Erythroblast (primary cell): ENCODE measurements around the gene RAB40C.

Experiments
- GATA1 ChIP-seq: IDR thresholded peaks from 2 replicates; pipeline ENCODE4 v1.6.1; 2011; ENCODE audit warnings: low read depth, mild to moderate bottlenecking, control low read depth, low read length, moderate library complexity
- POLR2A ChIP-seq: IDR thresholded peaks from 2 replicates; pipeline ENCODE4 v1.6.1; 2011; ENCODE audit warnings: mild to moderate bottlenecking, low read length

DNA sequence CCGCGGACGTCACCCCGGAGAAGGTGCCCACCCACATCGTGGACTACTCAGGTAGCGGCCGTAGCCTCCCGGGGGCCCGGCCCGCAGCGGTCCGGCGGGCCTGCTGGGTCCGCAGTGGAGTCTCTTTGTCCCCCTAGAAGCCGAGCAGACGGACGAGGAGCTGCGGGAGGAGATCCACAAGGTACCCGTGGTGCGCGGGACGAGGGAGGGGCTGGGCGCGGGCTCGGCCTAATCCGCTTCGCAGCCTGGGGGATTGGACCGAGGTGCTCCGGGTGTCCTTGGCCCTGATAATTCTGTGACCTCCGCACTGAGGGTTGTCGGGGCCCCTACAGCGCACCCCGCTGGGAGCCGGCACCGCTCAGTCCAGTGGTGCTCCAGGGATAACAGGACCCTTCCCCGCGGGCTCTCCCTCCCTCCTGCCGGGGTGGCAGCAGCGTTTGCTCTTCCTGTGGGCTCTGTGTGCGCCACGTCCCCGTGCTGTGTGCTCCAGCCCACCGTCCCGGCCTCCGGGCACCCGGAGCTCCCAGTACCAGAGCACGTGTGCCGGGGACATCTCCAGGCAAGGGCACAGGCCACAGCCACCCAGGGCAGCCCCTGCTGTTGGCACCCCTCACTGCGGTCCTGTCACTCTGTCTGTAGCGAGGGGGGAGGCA is 78.8 kb downstream of the RAB40C start:
- TF ChIP-seq POLR2A (no peak), GATA1 (no peak)
